Small intestine (tissue), 7 donors: ENCODE results near the gene GGA2. TPM values are rescaled to one million over a fixed set of nuclear protein-coding genes. Genes with fewer than 3 reads are reported as not detected.

Experiments
- DNase-seq, 2 donors: peaks; one replicate each; pipeline versions ENCODE4 v3.0.0 to v3.0.0-alpha.2; 2013
- FAIRE-seq: peaks from 2 replicates; lab custom pipeline; 2012; peaks lifted over from hg19 to GRCh38; lab: Jason Lieb, UNC
- H3K27ac ChIP-seq, 3 donors: one replicate each; pipeline ENCODE4 v1.5.1; 2013; ENCODE audit warnings: low read length in 2 of 3, mild to moderate bottlenecking in 2 of 3, control low read depth in 1 of 3, inconsistent platforms in 1 of 3, low read depth in 1 of 3, moderate library complexity in 1 of 3
- H3K27me3 ChIP-seq, 3 donors: one replicate each; pipeline ENCODE4 v1.6.1; 2013; ENCODE audit warnings: low read length in 3 of 3, inconsistent platforms in 1 of 3; ENCODE audit not compliant: control insufficient read depth in 3 of 3, insufficient read depth in 3 of 3
- H3K36me3 ChIP-seq, 3 donors: one replicate each; pipeline ENCODE4 v1.6.1; 2013; ENCODE audit warnings: low read length in 3 of 3, inconsistent platforms in 1 of 3, low read depth in 1 of 3, mild to moderate bottlenecking in 1 of 3, moderate library complexity in 1 of 3; ENCODE audit not compliant: control insufficient read depth in 3 of 3, insufficient read depth in 2 of 3
- H3K4me1 ChIP-seq, 3 donors: one replicate each; pipeline ENCODE4 v1.6.1; 2013; ENCODE audit warnings: low read length in 2 of 3, inconsistent platforms in 1 of 3, low read depth in 1 of 3, mild to moderate bottlenecking in 1 of 3, moderate library complexity in 1 of 3; ENCODE audit not compliant: control insufficient read depth in 3 of 3, insufficient read depth in 2 of 3
- H3K4me3 ChIP-seq, 3 donors: one replicate each; pipeline ENCODE4 v1.5.1; 2013; ENCODE audit warnings: low read length in 3 of 3, control low read depth in 1 of 3, inconsistent platforms in 1 of 3, low read depth in 1 of 3, mild to moderate bottlenecking in 1 of 3, moderate library complexity in 1 of 3
- H3K9me3 ChIP-seq, 2 donors: one replicate each; pipeline ENCODE4 v1.6.1; 2013; ENCODE audit warnings: low read depth in 1 of 2, low read length in 1 of 2; ENCODE audit not compliant: control insufficient read depth in 2 of 2, insufficient read depth in 1 of 2
- WGBS, 3 donors: extraction: QIAGEN DNeasy Blood & Tissue Kit; methylation state at CpG; one replicate each; pipeline ENCODE4 v1.1.7; 2013; 5-methylcytosine and 5-hydroxymethylcytosine counted together
- polyA plus RNA-seq, 4 donors: library from polyadenylated mRNA; stranded (reverse) in 3 of 4; unstranded in 1 of 4; fragments of 200-250 nt in 3 of 4; fragments of 120-200 nt in 1 of 4; gene quantifications; one replicate each; pipeline versions ENCODE4 v1.2.1 to v1.2.3, GENCODE V29; 2013
- donor health status: healthy with polysubstance abuse.
- donor health status: control.
- donor health status: control.
- donor health status: Bipolar disorder and iron deficiency.
- donor health status: healthy.

Gene GGA2
- polyA plus RNA-seq, 4 donors = 9.2 to 107 (median 11.1) TPM

- FAIRE-seq (no peak), DNase-seq (peak; percentile 44 to 75)
- Histone ChIP-seq H3K36me3 (peaks cover 0 to 16% (median 0%) of the 10 kb centered on the region in 3 donors), H3K4me1 (no peaks in the 10 kb centered on the region), H3K27me3 (no peaks in the 10 kb centered on the region), H3K27ac (peak overlapping the region in 2 of 3 donors; percentile 23 to 88), H3K4me3 (no peak overlapping the region), H3K9me3 (no peaks in the 10 kb centered on the region)
- WGBS, 3 donors = 29 to 51% (median 38%) methylated on average over 11 of the region's 11 CpGs
Measured at GRCh38 chr16:23423496-23424049, 86.7 kb downstream of the GGA2 start.

- DNase-seq (no peak), FAIRE-seq (no peak)
- Histone ChIP-seq H3K9me3 (no peaks in the 10 kb centered on the region), H3K36me3 (peaks cover 0 to 36% (median 10%) of the 10 kb centered on the region in 3 donors), H3K27me3 (no peaks in the 10 kb centered on the region), H3K4me1 (no peaks in the 10 kb centered on the region), H3K27ac (peak overlapping the region in 1 of 3 donors; percentile 62), H3K4me3 (no peak overlapping the region)
- WGBS, 3 donors = 82 to 96% (median 90%) methylated on average over 5 of the region's 5 CpGs
Measured at GRCh38 chr16:23420011-23420410, 90.3 kb downstream of the GGA2 start.

GRCh38 chr16:23416816-23417215, 93.5 kb downstream of the GGA2 start:
- no peaks in the 10 kb centered on the region for H3K4me1 ChIP-seq
- H3K27me3 ChIP-seq = no peaks in the 10 kb centered on the region
- FAIRE-seq (no peak), DNase-seq (no peak)
- peaks cover 0 to 47% (median 10%) of the 10 kb centered on the region in 3 donors for H3K36me3 ChIP-seq
- H3K4me3 ChIP-seq = no peak overlapping the region
- no peak overlapping the region for H3K27ac ChIP-seq
- WGBS, 3 donors = 81 to 89% (median 83%) methylated on average over 7 of the region's 7 CpGs
- H3K9me3 ChIP-seq = no peaks in the 10 kb centered on the region

GRCh38 chr16:23414731-23415130, 95.6 kb downstream of the GGA2 start:
- H3K36me3 ChIP-seq = peaks cover 0 to 47% (median 14%) of the 10 kb centered on the region in 3 donors
- FAIRE-seq = no peak

More at GRCh38 chr16:23414731-23415130, 95.6 kb downstream of the GGA2 start:
- Histone ChIP-seq H3K4me1 (no peaks in the 10 kb centered on the region), H3K9me3 (no peaks in the 10 kb centered on the region), H3K27me3 (no peaks in the 10 kb centered on the region), H3K4me3 (no peak overlapping the region), H3K27ac (no peak overlapping the region)
- 93 to 95% (median 95%) methylated on average over 6 of the region's 6 CpGs for WGBS, 3 donors
- no peak for DNase-seq

Other genes starting within 250 kb of the GGA2 start
- gene SCNN1B, start 208.2 kb downstream of the GGA2 start, polyA plus RNA-seq = 1 to 10 TPM in 2 of 4 donors, not detected in 2; 2.2 to 5.1 TPM
- gene COG7, start 57.3 kb downstream of the GGA2 start, polyA plus RNA-seq = 10 to 100 TPM; 15.7 to 21.9 (median 17.3) TPM
- gene EARS2, start 46.9 kb upstream of the GGA2 start, polyA plus RNA-seq = 10 to 100 TPM in 2 of 4 donors, 1 to 10 TPM in 2; 2.4 to 26.2 (median 11.9) TPM
- 10 to 100 TPM in 2 of 4 donors, 1 to 10 TPM in 2; 4.6 to 39.7 (median 10.8) TPM for gene UBFD1, start 47.2 kb upstream of the GGA2 start, polyA plus RNA-seq
- 100 to 1,000 TPM; 105 to 335 (median 268) TPM for gene NDUFAB1, start 85.8 kb upstream of the GGA2 start, polyA plus RNA-seq
- 10 to 100 TPM; 10.3 to 19.6 (median 14.0) TPM for gene PALB2, start 130.8 kb upstream of the GGA2 start, polyA plus RNA-seq
- 10 to 100 TPM; 12.2 to 55.8 (median 20.3) TPM for gene DCTN5, start 131.0 kb upstream of the GGA2 start, polyA plus RNA-seq
- 10 to 100 TPM in 2 of 4 donors, 1 to 10 TPM in 2; 1.9 to 48.2 (median 9.8) TPM for gene PLK1, start 168.4 kb upstream of the GGA2 start, polyA plus RNA-seq
- gene ERN2, start 202.7 kb upstream of the GGA2 start, polyA plus RNA-seq = 10 to 100 TPM in 2 of 4 donors, 1 to 10 TPM in 2; 5.4 to 38.8 (median 17.8) TPM
- 100 to 1,000 TPM; 144 to 416 (median 298) TPM for gene CHP2, start 244.5 kb upstream of the GGA2 start, polyA plus RNA-seq